ENCODE measurements around the gene EPB41L3.

GRCh38 chr18:5419601-5420000, 124.2 kb downstream of the EPB41L3 start:
- TF ChIP-seq, protein P1, sequence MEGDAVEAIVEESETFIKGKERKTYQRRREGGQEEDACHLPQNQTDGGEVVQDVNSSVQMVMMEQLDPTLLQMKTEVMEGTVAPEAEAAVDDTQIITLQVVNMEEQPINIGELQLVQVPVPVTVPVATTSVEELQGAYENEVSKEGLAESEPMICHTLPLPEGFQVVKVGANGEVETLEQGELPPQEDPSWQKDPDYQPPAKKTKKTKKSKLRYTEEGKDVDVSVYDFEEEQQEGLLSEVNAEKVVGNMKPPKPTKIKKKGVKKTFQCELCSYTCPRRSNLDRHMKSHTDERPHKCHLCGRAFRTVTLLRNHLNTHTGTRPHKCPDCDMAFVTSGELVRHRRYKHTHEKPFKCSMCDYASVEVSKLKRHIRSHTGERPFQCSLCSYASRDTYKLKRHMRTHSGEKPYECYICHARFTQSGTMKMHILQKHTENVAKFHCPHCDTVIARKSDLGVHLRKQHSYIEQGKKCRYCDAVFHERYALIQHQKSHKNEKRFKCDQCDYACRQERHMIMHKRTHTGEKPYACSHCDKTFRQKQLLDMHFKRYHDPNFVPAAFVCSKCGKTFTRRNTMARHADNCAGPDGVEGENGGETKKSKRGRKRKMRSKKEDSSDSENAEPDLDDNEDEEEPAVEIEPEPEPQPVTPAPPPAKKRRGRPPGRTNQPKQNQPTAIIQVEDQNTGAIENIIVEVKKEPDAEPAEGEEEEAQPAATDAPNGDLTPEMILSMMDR (IDR thresholded peaks at IDR 0.05) = no peak
- no peak for TF ChIP-seq POLR2A (IDR thresholded peaks at IDR 0.05)

Measured in thyroid gland (tissue), 4 donors.